Endothelial cell of hepatic sinusoid (primary cell): ENCODE results near the gene DSC3.
"Not testable (repeated sequence)": the region's sequence is repeated elsewhere in the genome, so short reads cannot be mapped to it uniquely, and the experiment has no call there.

Experiments
- in situ Hi-C: cut with HindIII; loops from 2 replicates; pipeline ENCODE4 v1.10.0; 2017; ENCODE audit warnings: low sequenced_read_pairs

The DSC3 gene

GRCh38 chr18:31042084-31042405 lies 497 bp downstream of the DSC3 start:
- in situ Hi-C loops = no loop called here

- in situ Hi-C loops = no loop called here
Observed at GRCh38 chr18:31041271-31042083, 1.1 kb downstream of the DSC3 start.

- in situ Hi-C loops = no loop called here
Observed at GRCh38 chr18:31040686-31041270, 1.8 kb downstream of the DSC3 start.

- in situ Hi-C loops = no loop called here
Observed at GRCh38 chr18:31039426-31039825, 3.1 kb downstream of the DSC3 start.

GRCh38 chr18:31037686-31038085 lies 4.9 kb downstream of the DSC3 start:
- in situ Hi-C loops = not testable (repeated sequence)

GRCh38 chr18:31034541-31034940 lies 8.0 kb downstream of the DSC3 start:
- in situ Hi-C loops = no loop called here

- in situ Hi-C loops = no loop called here
Observed at GRCh38 chr18:31030574-31031278, 11.8 kb downstream of the DSC3 start.

- in situ Hi-C loops = no loop called here
Observed at GRCh38 chr18:31015715-31016434, 26.7 kb downstream of the DSC3 start.

GRCh38 chr18:31011455-31011854 lies 31.1 kb downstream of the DSC3 start:
- in situ Hi-C loops = not testable (repeated sequence)

- in situ Hi-C loops = no loop called here
Observed at GRCh38 chr18:31010601-31011000, 31.9 kb downstream of the DSC3 start.

GRCh38 chr18:30999887-31000628 lies 42.5 kb downstream of the DSC3 start:
- in situ Hi-C loops = no loop called here

- in situ Hi-C loops = no loop called here
Observed at GRCh38 chr18:30999186-30999585, 43.4 kb downstream of the DSC3 start.

- in situ Hi-C loops = no loop called here
Observed at GRCh38 chr18:30997223-30997622, 45.3 kb downstream of the DSC3 start.

- in situ Hi-C loops = no loop called here
Observed at GRCh38 chr18:30992231-30992630, 50.3 kb downstream of the DSC3 start.

- in situ Hi-C loops = no loop called here
Observed at GRCh38 chr18:30991397-30991796, 51.1 kb downstream of the DSC3 start.

- in situ Hi-C loops = no loop called here
Observed at GRCh38 chr18:30989141-30989540, 53.4 kb downstream of the DSC3 start.

- in situ Hi-C loops = no loop called here
Observed at GRCh38 chr18:30988440-30988839, 54.1 kb downstream of the DSC3 start.

GRCh38 chr18:30987467-30988241 lies 54.9 kb downstream of the DSC3 start:
- in situ Hi-C loops = no loop called here

- in situ Hi-C loops = no loop called here
Observed at GRCh38 chr18:30985753-30986152, 56.8 kb downstream of the DSC3 start.
